PC-9 (cell line): Measurements from ENCODE around the gene SP140L.

Source experiments
- EZH2 ChIP-seq: fragments of 200-600 bp; sonication (generic); IDR thresholded peaks from 2 replicates; pipeline ENCODE4 v1.8.0; 2017; ENCODE audit warnings: antibody characterized with exemption, low read depth
- TF ChIP-seq, protein P1 (sequence below): fragments of 200-600 bp; sonication (generic); conservative IDR thresholded peaks from 2 replicates; pipeline ENCODE4 v1.6.1; 2017; ENCODE audit warnings: mixed run types, antibody characterized with exemption, mild to moderate bottlenecking, moderate library complexity

DNA sequence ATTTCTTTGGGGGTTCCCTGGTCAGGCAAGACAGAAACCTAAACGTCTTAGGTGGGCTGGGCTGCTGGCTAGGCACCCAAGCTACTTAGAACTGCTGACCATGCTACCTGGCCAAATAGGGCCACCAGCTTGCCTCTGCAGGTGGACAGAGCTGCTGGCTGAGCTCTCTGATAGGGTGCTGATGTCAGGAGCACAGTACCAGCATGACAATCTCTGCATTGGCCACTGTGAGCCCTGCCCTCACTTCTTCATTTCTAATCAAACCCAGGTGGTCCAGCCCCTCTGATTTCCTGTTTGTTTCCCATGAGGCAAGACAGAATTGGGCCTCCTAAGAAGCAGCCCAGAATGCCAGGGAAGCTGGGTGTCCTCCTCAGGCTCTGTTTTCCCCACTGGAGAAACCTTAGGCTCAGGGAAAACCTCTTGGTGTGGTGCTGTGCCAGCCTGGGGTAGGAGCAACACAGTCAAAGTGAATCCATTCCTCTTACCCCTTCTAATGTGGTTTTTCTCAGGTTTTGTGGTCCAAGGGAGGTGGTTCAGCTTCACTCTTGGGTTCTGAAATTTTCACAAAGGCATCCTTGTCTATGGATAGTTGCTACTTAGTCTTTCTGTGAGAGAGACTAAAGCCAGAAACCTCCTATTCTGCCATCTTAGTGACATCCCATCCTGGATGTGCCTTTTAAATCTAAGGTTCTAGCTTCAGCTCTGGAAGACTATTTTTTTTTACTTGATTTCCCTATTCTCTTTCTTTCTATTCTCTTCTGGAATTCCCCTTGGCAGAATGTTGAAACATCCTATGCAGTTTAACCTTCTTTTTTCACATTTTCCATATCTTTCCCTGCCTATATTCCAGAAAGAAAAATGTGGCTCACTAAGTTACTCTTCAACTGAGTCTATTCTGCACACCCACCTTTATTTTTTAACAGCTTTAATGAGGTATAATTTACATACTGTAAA is 104.2 kb downstream of the SP140L start:
- TF ChIP-seq, protein P1, sequence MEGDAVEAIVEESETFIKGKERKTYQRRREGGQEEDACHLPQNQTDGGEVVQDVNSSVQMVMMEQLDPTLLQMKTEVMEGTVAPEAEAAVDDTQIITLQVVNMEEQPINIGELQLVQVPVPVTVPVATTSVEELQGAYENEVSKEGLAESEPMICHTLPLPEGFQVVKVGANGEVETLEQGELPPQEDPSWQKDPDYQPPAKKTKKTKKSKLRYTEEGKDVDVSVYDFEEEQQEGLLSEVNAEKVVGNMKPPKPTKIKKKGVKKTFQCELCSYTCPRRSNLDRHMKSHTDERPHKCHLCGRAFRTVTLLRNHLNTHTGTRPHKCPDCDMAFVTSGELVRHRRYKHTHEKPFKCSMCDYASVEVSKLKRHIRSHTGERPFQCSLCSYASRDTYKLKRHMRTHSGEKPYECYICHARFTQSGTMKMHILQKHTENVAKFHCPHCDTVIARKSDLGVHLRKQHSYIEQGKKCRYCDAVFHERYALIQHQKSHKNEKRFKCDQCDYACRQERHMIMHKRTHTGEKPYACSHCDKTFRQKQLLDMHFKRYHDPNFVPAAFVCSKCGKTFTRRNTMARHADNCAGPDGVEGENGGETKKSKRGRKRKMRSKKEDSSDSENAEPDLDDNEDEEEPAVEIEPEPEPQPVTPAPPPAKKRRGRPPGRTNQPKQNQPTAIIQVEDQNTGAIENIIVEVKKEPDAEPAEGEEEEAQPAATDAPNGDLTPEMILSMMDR: no peak
- no peak for TF ChIP-seq EZH2
